ENCODE measurements around the gene NUDT1.

The NUDT1 gene

DNA sequence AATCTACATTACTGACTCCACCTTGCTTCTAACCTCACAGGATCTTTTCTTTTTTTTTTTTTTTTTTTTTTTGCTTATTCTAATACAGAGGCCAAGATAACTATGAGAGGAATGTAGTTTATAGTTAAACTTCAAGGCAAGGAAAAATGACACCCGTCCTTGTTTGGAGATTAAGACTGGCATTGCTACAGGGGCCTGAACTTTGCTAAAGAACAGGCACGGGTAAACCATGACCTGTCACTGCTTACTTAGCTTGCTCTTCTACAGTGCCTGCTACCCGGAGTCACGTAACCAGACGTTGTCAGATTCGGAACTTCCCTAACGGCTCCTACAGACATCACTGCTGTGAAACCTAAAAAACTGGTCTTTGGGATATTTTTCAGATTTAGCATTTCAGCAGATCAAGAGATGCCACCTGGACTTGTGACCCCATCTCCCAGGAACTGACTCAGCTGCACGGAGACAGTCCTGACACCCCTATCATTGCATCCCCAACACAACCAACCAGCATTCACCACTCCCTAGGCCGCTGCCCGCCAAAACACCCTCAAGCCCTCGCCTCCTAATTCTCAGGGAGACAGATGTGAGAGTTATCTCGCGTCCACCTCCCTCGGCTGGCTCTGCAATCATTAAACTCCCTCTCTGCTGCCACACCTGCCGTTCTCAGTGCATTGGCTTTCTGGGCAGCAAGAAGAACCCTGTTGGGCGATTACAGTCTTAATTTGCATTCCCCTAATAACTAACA is 36.8 kb upstream of the NUDT1 start:
- DNase-seq: no peak

DNA sequence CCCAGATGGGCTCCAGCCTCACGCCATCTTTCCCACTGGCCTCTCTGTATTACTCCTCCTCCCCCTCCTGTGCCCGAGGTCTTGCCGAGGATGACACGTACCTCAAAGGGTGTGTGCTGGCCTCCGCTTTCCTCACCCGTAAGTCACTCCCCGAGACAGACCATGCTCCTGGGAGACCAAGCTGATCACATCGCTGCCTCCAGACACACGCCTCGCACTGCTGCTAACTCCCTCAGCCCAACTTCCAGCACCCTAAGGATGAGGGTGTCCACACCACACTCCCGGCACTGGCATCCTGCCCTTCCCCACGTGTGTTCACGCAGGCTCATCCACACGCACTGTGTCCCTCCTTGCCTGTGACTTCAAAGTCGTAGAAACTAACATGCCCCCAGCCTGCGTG is 33.3 kb upstream of the NUDT1 start:
- no peak for DNase-seq

DNA sequence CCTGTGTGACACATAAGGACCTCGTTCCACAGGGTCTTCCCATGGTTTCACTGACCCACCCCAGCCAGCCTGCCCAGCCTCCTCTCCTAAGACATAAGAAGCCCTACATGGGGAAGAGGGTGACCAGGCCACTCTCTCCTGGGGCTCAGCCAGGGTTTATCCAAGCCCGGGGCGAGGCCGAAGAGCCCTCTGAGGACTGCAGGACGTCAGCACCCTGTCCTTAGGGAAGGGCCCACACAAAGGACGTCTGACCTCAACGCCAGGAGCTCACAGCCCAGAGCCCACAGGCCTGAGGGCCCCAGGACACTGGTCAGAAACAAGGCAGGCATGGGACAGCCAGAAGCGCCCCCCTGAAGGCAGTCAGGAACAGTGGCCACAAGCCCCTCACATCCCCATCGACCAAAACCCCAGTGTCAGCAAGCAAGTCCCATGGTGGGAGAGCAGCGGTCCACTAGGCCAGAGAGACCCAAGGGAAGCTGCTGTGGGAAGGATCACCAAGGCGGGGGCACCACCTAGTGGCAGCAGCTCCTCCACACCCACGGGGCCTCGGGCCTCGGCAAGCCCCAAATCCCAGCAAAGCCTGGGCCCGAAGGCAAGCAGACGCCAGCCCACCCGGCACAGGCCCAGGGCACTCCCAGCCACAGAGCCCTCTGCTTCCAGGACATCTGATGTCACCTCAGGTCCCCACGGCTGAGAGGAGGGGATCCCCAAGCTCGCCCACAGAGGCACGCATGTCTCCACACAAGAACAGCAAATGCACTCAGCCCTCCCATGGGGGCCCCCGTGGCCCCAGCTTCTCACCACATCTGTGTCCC is 32.7 kb upstream of the NUDT1 start:
- peak; percentile 1 to 15 for DNase-seq

DNA sequence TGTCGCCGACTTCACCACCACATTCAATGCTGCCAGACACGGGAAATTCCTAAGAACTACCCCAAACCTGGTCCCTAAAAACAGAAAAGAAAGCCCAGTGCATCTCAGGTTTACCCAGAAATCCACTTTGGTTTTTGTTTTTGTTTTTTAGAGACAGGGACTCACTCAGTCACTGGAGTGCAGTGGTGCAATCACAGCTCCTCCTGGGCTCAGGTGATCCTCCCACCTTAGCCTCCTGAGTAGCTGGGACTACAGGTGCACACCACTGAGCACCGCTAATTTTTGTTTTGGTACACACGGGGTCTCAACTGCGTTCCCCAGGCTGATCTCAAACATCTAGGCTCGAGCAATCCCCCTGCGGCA is 32.1 kb upstream of the NUDT1 start:
- no peak for DNase-seq

DNA sequence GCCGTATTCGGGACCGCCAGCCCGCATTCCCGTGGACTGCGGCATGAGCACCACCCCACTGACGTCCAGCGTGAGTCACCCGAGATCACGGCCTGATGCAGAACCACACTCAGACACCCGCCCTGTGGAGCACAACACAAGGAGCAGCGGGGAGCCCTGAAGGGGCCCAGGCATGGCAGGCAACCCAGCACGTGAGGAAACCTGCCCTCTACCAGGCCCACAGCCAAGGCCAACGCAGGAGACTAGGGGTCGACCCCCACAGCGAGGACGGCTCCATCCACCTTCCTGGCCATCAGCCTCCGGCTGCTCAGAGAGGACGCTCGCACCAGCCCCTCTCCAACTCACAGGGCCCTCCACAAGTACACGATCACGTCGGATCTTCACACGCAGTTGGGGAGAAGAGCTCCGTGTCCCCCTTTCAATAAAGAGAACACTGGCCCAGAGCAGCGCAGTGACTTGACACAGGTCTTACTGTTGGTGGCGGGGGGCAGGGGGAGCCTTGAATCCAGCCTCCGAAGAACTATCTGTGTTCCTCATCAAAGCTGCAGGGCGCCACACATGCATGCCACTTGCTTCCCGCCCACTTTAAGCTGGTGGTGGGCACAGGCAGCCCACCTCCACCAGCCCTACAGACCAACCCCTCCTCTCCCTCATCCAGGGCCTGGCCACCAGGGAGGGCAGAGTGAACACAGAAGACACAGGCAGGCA is 31.3 kb upstream of the NUDT1 start:
- DNase-seq: no peak

DNA sequence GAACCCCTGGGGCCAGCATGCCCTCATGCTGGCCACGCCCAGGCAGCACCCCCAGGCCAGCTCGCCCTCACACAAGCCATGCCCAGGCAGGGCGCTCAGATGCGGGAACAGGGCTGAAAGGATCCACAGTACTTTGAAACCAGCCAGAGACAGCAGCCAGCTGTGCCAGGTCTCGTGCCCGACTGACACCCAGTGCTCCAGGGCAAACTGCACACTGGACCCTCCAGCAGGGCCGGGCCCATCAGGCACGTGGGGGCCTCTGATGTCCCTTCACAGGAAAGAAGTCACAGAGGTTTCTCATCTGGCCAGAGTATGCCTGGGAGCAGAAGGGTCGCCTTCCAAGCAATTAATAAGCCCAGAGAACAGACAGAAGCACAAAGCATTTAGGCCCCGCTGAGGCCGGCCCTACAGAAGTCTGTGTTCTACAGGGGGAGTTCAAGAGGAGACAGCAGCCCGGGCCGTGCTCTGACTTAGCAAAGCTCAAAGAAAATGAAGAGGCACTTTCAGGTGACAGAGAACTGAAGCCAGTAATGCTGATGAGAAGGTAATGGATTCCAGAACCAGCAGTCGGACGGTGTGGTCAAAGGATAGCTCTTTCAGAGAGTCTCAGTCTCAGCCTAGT is 30.7 kb upstream of the NUDT1 start:
- DNase-seq: no peak

DNA sequence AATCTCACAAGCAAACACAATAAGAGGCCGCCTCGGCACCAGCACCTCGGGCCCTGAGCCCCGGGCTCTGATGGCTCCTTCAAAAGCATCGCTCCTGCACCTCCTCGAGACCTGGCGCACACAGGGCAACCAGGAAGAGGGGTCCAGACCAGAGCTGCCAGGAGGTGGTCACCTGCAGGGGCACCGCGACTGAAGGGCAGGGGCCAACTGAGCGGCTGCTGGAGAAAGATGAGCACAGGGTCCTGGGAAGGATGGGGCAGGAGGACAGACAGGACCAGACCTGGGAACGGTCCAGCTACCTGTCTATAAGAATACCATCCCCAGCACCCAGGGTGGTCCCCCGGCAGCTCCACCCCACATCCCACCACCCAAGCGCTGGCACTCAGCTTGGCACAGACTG is 30.1 kb upstream of the NUDT1 start:
- no peak for DNase-seq

DNA sequence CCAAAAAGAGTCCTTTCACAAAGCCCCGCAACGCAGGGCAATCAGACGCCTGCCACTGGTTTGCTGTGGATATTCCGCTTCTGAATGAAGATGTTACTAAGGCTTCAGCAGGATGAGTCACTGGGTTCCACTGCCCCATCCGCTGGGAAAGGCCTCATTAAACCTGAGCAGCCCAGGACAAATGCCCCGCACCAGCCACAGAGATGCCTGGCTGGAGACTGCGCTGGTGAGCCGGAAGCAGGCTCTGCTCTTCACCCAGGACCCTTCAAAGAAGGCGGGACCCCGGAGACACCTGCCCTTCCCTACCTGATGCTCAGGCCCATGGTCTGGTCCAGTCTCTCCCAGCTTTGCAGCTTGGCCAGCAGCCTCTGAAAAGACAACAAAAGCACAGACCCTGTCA is 29.1 kb upstream of the NUDT1 start:
- no peak for DNase-seq

DNA sequence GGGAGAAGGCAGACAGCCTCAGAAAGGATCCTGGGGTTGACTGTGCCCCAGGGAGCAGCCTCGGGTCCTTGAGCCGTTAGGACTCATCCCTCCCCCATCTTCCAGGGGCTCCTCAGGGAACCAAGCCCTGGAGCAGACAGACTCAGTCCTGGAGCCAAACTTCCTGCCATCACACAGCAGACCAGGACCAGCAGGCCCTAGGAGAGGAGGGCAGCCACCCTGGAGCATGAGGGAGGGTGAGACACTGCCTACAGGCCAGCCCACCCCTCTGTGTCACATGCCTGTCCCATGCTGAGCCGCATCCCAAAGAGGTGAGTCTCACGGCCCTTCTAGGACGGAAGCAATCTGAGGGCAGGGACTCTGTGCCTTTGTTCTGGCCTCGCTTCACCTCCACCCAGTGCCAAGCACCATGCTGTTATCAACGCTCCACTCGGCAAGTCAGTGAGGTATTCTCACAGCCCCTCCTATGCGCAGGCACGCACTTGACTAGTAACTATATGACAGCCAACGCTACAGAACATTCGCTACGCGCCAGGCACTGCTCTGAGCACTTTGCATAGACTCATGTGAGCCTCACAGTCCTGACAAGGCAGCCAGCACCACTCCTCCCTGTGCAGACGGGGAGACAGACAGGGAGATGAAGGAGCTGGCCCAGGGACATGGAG is 28.3 kb upstream of the NUDT1 start:
- no peak for DNase-seq

DNA sequence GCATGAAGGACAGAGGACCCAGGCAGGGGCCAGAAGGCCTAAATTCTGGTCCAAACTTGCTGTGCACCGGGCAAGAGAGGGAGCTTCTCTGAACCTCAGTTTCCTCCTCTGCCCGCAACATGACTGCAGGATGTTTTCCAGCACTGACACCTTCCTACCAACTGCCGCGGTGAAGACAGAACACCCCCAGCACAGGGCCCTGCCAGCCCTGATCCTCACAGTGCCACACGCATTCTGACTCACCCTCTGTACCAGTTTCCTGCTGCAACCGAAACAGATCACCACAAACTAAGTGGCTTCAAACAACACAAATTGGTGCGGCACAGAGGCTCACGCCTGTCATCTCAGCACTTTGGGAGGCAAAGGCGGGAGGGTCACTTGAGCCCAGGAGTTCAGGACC is 27.4 kb upstream of the NUDT1 start:
- DNase-seq: no peak

DNA sequence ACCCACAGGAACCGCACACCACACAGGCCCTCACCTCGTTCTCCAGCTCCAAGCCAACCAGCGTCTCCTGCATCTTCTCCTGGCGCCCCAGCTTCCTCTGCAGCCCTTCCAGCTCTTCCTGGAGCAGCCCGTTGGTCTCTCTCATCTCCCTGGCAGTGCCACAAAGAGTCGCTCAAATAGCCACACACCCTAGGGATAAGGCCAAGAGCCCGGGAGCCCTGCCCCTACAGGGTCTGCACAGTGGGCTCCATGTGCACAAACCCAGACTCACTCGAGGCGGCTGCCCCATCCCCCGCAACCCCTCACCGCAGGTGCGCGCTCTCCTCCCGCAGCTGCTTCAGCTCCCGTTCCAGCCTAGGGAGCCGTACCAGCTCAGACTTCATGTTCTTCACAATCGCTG is 26.2 kb upstream of the NUDT1 start:
- DNase-seq: no peak

DNA sequence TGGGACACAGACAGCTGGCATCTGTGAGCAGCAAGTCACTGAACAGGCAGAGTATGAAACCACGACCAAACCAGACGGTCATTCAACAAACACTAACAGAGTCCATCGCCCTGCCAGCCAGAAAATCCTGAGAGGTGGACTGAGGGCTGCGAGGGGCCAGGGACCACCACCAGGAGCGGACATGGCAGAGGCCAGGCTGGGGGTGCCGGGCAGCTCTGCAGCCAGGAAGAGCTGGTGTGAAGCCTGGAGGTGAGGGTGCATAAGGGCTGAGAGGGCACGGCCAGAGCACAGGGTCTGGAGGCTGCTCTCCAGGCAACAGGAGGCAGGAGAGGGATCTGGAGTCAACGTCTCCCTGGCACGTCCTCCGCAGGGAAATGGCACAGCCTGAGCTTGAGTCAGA is 24.8 kb upstream of the NUDT1 start:
- no peak for DNase-seq

DNA sequence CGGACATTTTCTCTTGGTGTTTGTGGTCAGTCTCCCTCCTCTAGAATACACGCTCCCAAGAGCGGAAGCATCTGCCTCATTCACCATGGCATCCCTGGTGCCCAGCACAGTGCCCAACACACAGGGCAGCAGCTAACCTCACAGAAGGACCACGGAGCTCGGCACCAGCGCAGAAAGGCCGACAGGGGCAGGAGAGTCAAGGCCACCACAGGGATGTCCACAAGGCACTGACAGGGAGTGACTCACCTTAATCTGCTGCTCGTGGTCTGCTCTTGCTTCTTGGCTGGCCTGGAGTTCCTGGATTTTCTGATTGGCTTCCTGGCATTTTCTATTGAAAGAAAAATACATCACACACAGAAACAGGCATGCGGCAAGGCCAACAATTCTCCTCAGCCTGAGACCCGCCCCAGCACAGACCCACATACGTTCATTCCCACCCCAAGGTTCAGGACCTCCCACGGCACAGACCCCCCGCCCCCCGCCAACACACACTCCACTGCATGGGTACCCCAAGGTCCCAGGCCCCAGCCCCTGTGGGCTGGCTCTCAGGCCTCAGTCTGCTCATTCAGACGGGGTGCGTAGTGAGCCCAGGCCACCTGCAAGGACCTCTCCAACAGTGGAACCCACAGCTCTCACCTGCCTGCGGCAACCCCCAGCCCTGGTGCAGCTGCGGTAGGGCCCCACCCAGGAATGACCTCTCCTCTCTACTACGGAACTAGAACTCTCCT is 24.1 kb upstream of the NUDT1 start:
- no peak for DNase-seq

DNA sequence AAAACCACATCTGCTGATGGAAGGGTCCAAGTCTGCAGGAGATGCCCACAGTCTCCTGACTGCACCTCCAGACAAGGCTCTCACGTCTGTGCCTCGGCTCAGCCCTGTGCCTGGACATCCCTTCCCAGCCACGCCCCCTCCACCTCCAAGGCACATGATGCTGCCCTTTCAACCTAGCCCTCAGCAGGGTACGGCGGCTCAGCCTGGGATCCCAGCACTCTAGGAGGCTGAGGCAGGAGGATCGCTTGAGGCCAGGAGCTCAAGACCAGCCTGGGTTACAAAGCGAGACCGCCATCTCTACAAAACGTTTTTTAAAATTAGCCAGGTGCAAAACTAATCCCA is 23.6 kb upstream of the NUDT1 start:
- DNase-seq: no peak

DNA sequence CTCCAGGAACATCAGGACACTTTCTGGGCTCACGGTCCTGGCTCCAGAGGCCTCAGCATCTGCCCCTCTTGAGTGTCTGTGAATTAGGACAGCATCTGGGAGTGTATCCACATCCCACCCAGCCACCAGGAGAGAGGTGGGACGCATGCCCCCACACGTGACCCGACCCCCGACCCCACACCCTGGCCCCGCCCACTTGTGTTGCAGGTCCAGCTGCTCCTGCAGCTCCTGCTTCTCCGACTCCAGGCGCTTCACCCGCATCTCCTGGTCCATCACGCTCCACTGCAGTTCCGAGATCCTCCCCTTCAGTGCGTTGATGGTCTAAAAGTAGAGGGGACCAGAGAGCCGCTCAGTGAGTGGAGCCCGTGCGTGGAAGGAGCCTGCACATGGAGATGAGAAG is 22.9 kb upstream of the NUDT1 start:
- no peak for DNase-seq

DNA sequence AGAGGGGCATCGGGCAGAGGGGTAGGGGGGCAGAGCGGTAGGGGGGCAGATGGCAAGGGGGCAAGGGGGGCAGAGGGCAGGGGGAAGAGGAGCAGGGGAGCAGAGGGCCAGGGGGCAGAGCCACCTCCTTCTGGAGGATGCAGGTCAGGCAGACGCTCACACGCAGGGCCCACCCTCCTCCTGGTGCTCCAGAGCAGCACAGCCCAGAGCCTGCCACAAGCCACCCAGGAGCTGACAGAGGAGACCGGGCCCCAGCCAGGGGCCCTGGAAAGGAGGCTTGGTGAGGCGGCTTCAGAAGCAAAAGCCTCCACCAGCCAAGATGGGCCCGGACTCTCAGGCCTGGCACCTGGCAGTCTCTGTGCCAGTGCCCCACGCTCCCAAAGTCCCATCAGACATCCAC is 22.4 kb upstream of the NUDT1 start:
- no peak for DNase-seq

DNA sequence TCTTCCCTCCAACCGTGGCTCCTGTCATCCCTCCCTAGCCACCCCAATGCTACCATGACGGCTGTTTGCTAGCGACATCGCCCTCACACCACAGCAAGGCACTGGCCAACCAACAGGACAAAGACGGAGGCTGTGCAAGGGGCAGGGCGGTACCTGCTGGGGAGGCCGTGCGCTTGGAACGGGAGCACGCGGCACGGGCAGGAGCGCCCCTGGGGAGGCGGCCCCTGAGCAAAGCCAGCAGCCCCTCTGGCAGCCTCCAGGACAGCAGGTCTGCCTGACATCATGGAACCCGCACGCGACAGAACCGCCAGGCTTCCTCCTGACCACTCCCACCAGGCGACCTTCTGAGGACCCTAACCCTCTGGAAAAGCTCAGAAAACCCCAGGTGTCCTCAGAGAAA is 22.0 kb upstream of the NUDT1 start:
- DNase-seq: no peak

DNA sequence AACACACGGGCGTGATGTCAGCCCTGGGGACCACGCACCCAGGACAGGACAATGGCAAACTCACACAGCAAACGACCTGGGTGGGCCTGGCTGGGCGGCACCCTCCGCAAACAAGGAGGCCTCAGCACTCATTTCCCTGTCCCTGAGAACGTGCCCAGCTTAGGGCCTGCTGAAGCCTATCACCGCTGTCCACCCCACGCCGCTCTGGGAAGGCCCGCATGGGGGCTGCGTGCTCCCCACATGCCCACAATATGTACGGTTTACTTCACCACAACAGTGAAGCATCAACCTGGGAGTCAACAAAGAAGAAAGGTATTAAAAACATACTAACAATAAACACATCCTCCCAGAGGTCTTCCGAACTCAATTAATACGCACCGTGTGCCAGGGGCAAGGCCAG is 21.5 kb upstream of the NUDT1 start:
- no peak for DNase-seq

DNA sequence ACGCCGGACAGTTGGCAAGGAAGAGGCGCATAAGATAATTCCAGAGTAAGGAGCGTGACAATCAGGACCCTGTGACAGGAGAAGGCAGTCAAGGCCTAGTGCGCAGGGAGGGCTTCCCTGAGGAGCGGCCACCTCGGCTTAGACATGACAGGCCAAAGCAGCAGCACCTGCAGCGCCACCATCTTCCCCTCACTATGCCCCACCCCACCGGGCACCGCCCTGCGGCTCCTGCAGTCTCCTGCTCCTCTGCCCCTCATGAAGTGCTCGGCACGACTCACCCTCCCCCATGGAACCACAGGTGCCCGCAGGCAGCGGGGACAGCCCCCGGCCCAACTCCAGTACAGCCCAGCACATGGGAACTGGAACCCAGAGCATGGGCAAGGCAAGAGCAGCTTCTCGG is 21.1 kb upstream of the NUDT1 start:
- DNase-seq: no peak

DNA sequence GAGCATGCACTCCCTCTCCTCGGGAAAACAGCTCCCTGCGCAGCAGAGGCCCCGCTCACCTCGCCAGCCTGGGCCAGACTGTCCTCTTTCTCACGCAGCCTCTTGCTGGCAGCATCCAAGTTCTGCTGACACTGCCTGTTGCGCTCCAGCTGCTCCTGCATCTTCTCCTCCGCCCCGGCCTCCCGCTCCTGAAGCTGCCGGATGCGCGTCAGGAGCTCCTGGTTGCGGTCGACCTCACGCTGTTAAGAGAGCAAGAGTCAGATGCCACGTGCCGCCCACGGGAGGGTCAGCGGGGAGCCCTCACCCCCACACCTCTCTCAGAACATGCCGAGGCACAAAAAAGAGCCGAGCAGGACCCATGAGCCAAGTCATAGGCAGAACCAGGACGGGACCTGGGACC is 19.5 kb upstream of the NUDT1 start:
- no peak for DNase-seq

DNA sequence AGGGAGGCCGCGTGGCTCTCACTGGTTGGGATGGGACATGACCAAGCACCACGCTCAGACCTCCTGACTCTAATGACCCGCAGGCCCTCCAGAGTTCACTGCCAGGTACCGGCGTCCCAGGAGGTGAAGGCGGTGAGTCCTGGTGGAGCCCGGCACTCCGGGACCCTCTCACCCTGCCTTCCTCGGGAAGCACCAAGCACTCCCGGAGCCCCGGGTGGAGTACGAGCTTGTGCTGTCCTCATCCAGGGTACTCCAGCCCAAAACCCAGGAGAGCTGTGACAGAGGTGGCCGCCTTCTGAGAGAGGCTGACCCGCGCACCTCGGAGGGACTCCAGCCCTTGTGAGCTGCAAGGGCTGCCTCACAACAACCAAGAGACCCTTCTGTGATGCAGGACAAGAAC is 18.7 kb upstream of the NUDT1 start:
- no peak for DNase-seq

DNA sequence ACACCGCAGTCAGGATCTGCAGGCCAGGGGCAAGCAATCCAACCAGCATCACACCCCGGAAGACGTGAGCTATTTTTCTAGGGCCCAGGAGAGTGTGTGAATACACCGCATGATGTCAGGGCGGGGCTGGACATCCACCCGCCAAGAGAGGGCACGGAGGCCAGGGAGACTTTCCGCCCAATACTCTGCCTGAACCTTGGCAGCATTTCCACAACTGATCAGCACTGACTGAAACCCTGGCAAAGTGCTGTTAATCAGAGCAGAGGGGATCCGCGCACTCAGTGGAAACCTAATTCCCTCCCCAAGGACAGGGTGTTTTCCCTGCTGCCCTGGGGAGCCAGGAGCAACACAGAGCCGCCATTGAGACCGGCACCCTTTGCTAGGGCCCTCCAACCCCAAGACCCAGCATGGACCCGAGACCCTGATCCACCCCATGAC is 17.5 kb upstream of the NUDT1 start:
- DNase-seq: no peak
